ENCODE measurements around the gene ISG15. TPM values are rescaled to one million over a fixed set of nuclear protein-coding genes. Genes with fewer than 3 reads are reported as not detected.
A peak's percentile ranks its signal among the peaks of the same experiment; 100 is the strongest.
"Not testable (repeated sequence)": the region's sequence is repeated elsewhere in the genome, so short reads cannot be mapped to it uniquely, and the experiment has no call there.

The ISG15 gene
- total and polyA plus RNA-seq, 8 donors: 8.3 to 90.0 (median 15.7) TPM

- Histone ChIP-seq H3K27ac (no peak overlapping the region), H3K9me3 (no peaks in the 10 kb centered on the region), H3K4me1 (peaks cover 5 to 8% of the 10 kb centered on the region in 2 donors), H3K4me3 (no peak overlapping the region), H3K36me3 (no peaks in the 10 kb centered on the region), H3K27me3 (peaks cover 14 to 81% of the 10 kb centered on the region in 2 donors)
- DNase-seq (peak; percentile 50 to 89 (median 72)), ATAC-seq (peak; percentile 91)
- TF ChIP-seq CTCF (IDR thresholded peaks at IDR 0.05): peak in 1 of 2 donors; percentile 63
- intact Hi-C loops (cut with DNase I): no loop called here
These were observed 37.2 kb upstream of the ISG15 start for GRCh38 chr1:975896-976683.

DNA sequence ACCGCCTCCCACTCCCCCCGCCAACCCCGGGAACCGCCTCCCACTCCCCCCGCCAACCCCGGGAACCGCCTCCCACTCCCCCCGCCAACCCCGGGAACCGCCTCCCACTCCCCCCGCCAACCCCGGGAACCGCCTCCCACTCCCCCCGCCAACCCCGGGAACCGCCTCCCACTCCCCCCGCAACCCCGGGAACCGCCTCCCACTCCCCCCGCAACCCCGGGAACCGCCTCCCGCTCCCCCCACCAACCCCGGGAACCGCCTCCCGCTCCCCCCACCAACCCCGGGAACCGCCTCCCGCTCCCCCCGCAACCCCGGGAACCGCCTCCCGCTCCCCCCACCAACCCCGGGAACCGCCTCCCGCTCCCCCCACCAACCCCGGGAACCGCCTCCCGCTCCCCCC is 36.5 kb upstream of the ISG15 start:
- peaks cover 7 to 81% of the 10 kb centered on the region in 2 donors for H3K27me3 ChIP-seq
- H3K4me3 ChIP-seq; intact Hi-C loops (cut with DNase I); H3K27ac ChIP-seq; H3K9me3 ChIP-seq; H3K4me1 ChIP-seq; DNase-seq; H3K36me3 ChIP-seq; ATAC-seq: not testable (repeated sequence)

DNA sequence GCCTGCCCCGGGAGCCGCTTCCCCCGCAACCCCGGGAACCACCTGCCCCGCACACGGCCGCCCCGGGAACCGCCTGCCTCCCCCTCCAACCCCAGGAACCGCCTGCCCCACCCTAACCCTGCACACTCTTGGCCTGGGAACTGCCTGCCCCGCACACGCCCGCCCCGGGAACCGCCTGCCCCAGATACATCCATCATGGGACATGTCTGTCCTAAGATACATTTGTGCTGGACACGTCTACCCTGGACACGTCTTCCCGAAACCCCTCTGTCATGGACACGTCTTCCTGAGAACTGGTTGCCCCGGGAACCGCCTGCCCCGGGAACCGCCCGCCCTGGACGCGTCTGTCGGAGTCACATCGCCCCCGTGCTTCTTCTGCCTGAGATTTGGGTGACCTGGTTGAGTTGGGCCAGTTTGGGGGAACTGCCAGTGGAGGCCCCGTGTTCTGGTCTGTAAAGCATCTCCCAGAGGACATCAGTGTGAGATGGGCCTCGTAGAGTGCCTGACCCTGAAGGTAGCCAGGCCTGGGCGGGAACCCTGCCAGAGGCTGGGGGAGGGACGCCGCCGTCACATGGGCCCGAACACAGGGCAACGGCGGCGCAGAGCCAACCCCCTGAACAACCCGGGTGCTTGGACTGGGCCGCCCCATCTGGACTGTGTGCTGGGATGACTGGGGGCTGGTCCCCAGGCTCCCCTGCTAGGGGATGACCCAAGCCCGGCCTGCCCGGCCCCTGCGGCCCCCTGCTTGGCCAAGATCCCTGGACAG is 35.0 kb upstream of the ISG15 start:
- Histone ChIP-seq H3K9me3 (no peaks in the 10 kb centered on the region), H3K36me3 (no peaks in the 10 kb centered on the region), H3K27ac (no peak overlapping the region), H3K4me1 (peaks cover 5 to 8% of the 10 kb centered on the region in 2 donors), H3K27me3 (peaks cover 0 to 81% of the 10 kb centered on the region in 2 donors), H3K4me3 (no peak overlapping the region)
- peak in 1 of 4 donors; percentile 65 for DNase-seq
- TF ChIP-seq CTCF (IDR thresholded peaks at IDR 0.05): no peak
- no peak for ATAC-seq
- intact Hi-C loops (cut with DNase I): no loop called here

DNA sequence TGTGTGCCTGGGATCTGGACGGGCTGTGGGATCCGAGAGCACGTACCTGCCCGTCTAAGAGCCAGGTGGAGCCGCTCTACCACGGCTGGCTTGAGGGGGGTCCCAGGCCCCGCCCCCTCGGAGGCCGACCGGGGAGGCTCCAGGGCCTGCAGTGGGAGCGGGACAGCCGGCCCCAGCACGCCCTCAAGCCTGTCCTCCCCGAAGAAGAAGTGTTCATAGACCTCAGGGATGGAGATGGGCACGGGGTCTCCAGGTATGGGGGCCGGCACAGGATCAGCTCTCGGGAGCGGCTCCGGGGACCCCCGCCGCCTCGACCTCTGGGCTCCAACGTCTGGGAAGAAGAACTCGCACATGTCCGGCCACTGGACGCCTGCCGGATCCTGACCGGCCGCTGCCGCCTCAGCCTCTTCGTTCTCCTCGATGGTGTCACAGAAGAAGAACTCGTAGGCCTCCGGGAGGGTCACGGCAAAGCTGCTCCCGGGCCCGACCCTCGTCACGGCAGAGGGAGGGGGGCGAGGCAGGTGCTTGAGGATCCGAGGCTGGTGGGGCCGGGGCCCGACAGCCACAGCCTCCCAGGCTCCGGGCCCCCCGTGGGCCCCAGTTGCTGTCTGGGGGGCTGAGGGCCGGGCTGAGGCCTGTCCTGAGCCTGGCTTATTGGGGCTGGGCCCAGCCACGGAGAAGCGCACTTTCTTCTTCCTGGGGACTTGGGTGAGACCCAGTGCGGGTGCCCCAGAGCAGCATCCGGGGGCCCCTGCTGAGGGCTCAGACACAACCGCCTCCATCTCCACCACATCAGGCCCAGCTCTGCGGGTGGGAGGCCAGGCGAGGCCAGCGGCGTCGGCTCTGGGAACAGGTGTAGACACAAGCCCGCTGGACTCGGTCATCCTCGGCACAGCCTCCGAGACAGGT is 34.2 kb upstream of the ISG15 start:
- Histone ChIP-seq H3K27ac (no peak overlapping the region), H3K9me3 (no peaks in the 10 kb centered on the region), H3K4me3 (no peak overlapping the region), H3K36me3 (no peaks in the 10 kb centered on the region), H3K4me1 (peaks cover 5 to 8% of the 10 kb centered on the region in 2 donors), H3K27me3 (peaks cover 0 to 81% of the 10 kb centered on the region in 2 donors)
- DNase-seq: peak in 1 of 4 donors; percentile 79
- intact Hi-C loops (cut with DNase I): no loop called here
- ATAC-seq: no peak
- no peak for TF ChIP-seq CTCF (IDR thresholded peaks at IDR 0.05)

DNA sequence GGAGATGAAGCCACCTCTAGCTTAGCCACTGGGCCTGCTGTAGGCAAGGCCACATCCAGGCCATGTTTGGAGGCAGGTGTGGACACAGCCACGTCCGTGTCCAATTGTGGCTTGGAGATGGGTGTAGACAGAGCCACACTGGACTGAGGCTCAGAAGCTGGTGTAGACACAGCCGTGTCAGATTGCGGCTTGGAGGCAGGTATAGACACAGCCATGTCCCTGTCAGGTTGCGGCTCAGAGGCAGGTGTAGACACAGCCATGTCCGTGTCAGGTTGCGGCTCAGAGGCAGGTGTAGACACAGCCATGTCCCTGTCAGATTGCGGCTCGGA is 33.6 kb upstream of the ISG15 start:
- DNase-seq (no peak), ATAC-seq (no peak)
- TF ChIP-seq CTCF (IDR thresholded peaks at IDR 0.05): no peak
- intact Hi-C loops (cut with DNase I): no loop called here
- H3K4me3 ChIP-seq: no peak overlapping the region
- peaks cover 5 to 8% of the 10 kb centered on the region in 2 donors for H3K4me1 ChIP-seq
- no peaks in the 10 kb centered on the region for H3K9me3 ChIP-seq
- peaks cover 0 to 81% of the 10 kb centered on the region in 2 donors for H3K27me3 ChIP-seq
- H3K36me3 ChIP-seq: no peaks in the 10 kb centered on the region
- no peak overlapping the region for H3K27ac ChIP-seq
